Epithelial cell of proximal tubule (primary cell): Measurements from ENCODE around the gene SYT13. TPM values are rescaled to one million over a fixed set of nuclear protein-coding genes. Genes with fewer than 3 reads are reported as not detected.
"Not testable (repeated sequence)": the region's sequence is repeated elsewhere in the genome, so short reads cannot be mapped to it uniquely, and the experiment has no call there.

Experiments
- DNase-seq: peaks from one replicate; pipeline ENCODE4 v3.0.0-alpha.2; 2011; ENCODE audit warnings: low read depth
- H3K4me3 ChIP-seq: 2 replicates; pipeline ENCODE4 v1.5.1; 2011; ENCODE audit warnings: low read depth, mild to moderate bottlenecking, low read length
- total RNA-seq: library from RNA; depleted of rRNA; stranded (reverse); fragments of >200 nt; gene quantifications from 2 replicates; pipeline ENCODE4 v1.2.3, GENCODE V29; 2015
- TF ChIP-seq, protein P1 (sequence below): conservative IDR thresholded peaks from 2 replicates; pipeline ENCODE4 v1.5.1; 2012; ENCODE audit warnings: low read depth, mild to moderate bottlenecking, low read length

Gene SYT13
- total RNA-seq, 1 donor from 2014 or later = 5.4 TPM

DNA sequence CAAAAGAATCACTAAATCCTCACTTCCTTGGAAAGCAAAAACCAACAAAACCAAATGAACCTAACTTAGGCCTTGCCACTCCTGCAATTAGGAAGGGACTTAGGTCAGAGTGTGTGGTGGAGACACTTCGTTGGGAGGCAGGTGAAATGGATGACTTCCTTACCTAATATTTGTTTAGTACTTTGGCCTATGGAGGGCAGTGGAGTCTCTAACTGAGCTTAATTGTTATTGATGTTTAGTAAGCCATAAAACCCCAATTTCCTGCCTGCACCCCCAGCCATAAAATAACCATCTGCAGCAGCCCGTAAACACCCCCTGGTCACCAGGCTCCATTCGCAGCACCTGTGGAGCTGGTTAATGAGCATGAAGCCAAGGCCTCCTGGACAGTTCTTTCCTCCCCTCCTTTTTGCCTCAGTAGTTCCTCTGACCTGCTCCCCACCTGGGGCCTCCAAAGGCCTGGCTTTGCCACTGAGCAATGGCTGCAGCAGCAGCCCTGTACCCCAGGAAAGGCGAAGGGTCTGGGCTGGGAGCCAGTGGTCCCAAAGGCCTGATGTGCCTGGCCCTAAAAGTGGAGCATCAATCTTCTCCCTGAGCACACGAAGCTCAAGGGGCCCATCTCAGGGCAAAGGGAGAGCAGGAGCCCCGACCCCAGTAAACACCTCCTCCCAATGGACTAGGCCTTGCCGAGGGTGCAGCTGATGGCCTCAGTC, 15.6 kb upstream of the SYT13 start:
- TF ChIP-seq, protein P1, sequence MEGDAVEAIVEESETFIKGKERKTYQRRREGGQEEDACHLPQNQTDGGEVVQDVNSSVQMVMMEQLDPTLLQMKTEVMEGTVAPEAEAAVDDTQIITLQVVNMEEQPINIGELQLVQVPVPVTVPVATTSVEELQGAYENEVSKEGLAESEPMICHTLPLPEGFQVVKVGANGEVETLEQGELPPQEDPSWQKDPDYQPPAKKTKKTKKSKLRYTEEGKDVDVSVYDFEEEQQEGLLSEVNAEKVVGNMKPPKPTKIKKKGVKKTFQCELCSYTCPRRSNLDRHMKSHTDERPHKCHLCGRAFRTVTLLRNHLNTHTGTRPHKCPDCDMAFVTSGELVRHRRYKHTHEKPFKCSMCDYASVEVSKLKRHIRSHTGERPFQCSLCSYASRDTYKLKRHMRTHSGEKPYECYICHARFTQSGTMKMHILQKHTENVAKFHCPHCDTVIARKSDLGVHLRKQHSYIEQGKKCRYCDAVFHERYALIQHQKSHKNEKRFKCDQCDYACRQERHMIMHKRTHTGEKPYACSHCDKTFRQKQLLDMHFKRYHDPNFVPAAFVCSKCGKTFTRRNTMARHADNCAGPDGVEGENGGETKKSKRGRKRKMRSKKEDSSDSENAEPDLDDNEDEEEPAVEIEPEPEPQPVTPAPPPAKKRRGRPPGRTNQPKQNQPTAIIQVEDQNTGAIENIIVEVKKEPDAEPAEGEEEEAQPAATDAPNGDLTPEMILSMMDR = no peak
- no peak for DNase-seq

GRCh38 chr11:45300715-45301114, 14.6 kb upstream of the SYT13 start:
- TF ChIP-seq, protein P1 = no peak
- DNase-seq = no peak
- H3K4me3 ChIP-seq = no peak overlapping the region

More for the DNA sequence above, 15.6 kb upstream of the SYT13 start:
- H3K4me3 ChIP-seq = no peak overlapping the region

DNA sequence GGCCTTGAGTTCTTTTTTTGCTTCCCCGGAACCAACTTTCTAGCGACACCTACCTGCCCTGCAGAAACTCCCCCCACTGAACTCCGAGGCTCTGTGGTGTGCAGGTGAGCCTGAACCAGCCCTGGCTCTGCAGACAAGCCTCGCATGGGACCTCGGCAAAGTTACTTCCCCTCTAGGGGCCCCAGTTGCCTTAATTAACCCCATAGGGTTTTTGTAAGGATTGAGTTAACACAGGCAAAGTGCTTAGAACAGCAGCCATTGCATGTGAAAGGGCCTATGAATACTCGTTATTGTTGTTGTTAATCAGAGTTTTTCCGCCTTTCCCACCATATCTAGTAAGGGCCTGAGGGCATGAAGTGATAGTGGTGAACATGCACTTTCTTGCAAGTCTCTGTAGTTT, 12.6 kb upstream of the SYT13 start:
- no peak overlapping the region for H3K4me3 ChIP-seq
- no peak for DNase-seq
- TF ChIP-seq, protein P1 = no peak

DNA sequence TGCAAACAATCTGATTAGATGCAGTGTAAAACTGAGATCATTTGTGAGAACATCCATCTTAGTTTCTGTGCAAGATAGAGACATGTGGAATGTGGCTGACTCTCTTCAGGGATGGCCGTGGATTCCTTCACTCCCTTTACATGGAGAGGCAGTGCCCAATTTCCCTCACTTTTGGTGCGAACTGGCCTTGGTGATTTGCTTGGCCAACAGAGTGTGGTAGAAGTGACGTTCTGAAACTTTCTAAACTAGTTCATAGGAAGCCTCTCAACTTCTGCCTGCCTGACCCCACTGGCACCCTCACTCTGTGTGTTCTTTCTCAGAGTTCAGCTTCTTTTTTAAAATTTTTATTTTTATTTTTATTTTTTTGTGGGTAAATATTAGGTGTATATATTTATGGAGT, 9.9 kb upstream of the SYT13 start:
- DNase-seq = no peak
- TF ChIP-seq, protein P1 = no peak
- no peak overlapping the region for H3K4me3 ChIP-seq

- H3K4me3 ChIP-seq = no peak overlapping the region
- DNase-seq = no peak
- TF ChIP-seq, protein P1 = no peak
These were observed 8.4 kb upstream of the SYT13 start for GRCh38 chr11:45294499-45294898.

DNA sequence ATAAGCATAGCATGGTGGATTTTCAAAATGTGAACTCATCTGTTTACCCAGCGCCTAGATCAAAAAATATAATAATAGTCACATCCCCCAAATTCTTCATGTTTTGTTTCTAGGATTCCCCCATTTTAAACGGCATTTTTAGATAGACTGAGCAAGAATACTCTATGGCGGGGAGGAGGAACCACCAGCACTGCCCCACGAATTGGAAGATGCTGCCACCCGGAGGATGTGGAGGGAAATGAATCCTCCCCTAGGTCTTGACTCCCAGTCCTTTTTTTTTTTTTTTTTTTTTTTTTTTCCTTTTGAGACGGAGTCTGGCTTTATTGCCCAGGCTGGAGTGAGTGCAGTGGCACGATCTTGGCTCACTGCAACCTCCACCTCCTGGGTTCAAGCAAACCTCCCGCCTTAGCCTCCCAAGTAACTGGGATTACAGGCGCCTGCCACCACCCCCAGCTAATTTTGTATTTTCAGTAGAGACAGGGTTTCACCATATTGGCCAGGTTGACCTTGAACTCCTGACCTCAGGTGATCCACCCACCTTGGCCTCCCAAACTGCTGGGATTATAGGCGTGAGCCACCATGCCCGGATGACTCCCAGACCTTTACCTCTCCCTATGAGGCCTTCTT, 7.5 kb upstream of the SYT13 start:
- peak; percentile 33 for DNase-seq
- TF ChIP-seq, protein P1 = peak; percentile 75

GRCh38 chr11:45290586-45290985, 4.4 kb upstream of the SYT13 start:
- H3K4me3 ChIP-seq = no peak overlapping the region
- TF ChIP-seq, protein P1 = no peak
- no peak for DNase-seq

More for the DNA sequence above, 7.5 kb upstream of the SYT13 start:
- H3K4me3 ChIP-seq = not testable (repeated sequence)
